GM12891 (cell line): ENCODE data around the gene NOL3.

Experiments used
- POLR2A ChIP-seq: IDR thresholded peaks from 2 replicates; pipeline ENCODE4 v1.6.1; 2011; ENCODE audit warnings: low read depth, low read length, control low read depth
- POLR2AphosphoS5 ChIP-seq: IDR thresholded peaks from 2 replicates; pipeline ENCODE4 v1.6.1; 2011; ENCODE audit warnings: low read depth, low read length, control low read depth
- TAF1 ChIP-seq: IDR thresholded peaks from 2 replicates; pipeline ENCODE4 v1.6.1; 2011; ENCODE audit warnings: low read depth, low read length, control low read depth

- TF ChIP-seq POLR2AphosphoS5 (no peak), POLR2A (no peak), TAF1 (no peak)
These were observed 7.7 kb downstream of the NOL3 start for GRCh38 chr16:67177743-67178699.
